Eye (tissue), 1 donor: Measurements from ENCODE around the gene RGS3.
A peak's percentile ranks its signal among the peaks of the same experiment; 100 is the strongest.
"Not testable (repeated sequence)": the region's sequence is repeated elsewhere in the genome, so short reads cannot be mapped to it uniquely, and the experiment has no call there.

ENCODE experiments used
- DNase-seq: peaks from one replicate; pipeline ENCODE4 v3.0.0-alpha.2; 2015

Gene RGS3

DNA sequence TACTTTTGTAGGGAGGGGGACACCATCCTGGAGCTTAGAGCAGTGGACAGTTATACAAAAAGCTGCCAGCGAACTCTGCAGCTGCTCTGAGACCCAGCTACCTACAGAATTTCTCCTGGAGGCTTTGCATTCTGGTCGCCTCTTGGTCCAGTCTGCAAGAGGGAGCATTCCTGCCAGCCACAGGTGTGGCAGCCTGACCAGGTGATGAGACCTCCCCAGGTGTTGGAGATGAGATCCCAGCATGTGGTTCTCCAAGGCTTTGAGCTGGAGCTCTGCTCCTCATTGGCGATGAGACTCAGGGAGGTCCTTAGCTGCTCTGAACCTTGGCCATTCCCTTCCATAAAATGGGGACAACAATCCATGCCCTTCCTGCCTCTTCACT, 69.3 kb downstream of the RGS3 start:
- no peak for DNase-seq

DNA sequence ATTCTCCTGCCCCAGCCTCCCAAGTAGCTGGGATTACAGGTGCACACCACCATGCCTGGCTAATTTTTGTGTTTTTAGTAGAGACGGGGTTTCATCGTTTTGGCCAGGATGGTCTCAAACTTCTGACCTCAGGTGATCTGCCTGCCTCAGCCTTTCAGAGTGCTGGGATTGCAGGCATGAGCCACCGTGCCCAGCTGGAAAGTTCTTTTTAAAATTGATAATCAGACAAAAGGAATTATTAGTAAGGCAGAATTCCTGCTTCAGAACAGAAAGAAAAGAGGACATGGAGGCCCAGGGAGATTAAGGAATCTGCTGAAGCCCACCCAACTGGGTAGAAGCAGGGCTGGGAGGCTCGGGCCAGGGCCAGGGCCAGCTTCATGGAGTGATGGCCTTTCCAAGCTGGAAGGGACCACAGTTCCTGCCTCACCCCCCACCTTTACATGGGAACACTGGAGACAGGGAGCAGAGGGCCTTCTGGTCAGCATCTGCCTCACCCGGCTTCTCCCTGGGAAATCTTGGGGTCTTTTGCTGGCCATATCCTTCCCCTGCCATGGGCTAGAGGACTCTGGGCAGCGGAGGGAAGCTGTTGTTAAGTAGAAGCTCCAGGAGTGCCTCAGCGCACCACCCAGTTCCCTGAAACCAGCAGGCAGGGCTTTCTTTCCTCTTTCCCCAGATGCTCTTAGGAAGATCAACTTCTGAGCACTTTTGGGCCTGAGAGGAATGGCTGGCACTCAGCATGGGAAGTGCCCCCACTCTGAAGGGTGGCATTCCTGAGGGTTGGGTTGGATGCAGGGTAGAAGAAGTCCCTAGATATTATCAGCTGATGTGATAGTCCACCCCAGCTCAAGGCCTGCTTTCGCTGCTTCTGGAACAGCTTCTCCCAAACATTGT, 70.1 kb downstream of the RGS3 start:
- no peak for DNase-seq

DNA sequence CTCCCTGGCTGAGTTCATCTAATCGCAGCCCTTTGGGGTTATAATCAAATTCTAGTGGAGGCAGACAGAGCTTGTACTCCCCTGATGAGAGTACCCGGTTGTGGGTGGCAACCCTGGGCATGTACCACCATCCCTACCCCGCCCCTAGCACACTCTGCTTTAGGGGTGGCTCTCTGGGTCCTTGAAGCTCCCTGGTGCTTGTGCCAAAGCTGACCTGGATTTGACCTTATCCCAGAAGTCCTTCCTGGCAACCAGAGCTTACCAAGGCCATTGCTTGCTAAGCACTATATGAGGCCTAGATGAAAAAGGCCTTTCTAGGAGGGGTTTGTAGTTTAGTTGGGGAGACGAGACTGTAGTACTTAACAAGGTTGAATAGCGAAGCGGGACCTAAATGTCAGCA, 72.2 kb downstream of the RGS3 start:
- no peak for DNase-seq

DNA sequence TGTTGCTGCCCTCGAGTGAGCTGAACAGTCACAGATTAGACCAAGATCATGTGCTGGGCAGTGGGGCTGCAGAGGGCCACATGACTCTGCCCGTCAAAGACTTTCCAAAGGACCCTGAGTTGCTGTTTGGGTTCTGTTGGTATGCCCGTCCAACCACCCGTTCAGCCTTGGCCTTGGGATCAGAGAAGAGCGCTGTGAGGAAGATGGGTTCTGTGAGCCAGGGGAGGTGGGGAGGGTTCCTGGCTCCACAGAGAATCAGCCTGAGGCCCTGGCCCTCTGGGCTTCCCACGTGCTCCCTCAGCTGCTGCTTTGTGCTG, 72.6 kb downstream of the RGS3 start:
- no peak for DNase-seq

DNA sequence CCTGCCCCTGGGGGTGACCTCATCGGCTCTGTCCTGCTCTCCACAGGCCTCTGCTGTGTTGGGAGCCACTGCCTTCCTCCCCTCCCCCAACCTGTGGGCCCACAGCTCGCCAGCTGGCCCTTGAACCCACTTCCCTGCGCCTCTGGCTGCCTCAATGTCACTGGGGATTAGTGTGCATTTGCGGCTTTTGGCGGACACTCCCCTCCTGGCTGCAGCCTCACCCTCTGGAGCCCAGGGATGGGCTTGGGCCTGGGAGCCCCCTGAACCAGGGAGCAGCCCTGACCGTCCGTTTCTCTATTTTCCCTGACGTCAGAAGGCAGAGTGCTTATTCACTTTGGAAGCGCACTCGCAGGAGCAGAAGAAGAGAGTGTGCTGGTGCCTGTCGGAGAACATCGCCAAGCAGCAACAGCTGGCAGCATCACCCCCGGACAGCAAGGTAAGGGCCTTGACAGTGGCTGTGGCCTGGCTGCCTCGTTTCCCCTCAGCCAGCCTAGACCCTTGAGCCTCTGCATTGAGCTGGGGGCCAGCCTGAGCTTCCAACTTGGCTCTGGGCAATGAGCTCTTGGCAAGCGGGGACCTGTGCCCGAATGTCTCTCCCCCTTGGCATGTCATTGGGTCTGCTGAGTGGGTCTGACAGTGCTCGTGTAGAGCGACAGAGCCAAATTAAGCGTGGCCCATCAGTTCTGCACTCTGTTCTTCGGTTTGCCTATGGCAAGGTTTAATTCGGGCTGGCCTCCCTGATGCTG, 73.1 kb downstream of the RGS3 start:
- peak; percentile 81 for DNase-seq

DNA sequence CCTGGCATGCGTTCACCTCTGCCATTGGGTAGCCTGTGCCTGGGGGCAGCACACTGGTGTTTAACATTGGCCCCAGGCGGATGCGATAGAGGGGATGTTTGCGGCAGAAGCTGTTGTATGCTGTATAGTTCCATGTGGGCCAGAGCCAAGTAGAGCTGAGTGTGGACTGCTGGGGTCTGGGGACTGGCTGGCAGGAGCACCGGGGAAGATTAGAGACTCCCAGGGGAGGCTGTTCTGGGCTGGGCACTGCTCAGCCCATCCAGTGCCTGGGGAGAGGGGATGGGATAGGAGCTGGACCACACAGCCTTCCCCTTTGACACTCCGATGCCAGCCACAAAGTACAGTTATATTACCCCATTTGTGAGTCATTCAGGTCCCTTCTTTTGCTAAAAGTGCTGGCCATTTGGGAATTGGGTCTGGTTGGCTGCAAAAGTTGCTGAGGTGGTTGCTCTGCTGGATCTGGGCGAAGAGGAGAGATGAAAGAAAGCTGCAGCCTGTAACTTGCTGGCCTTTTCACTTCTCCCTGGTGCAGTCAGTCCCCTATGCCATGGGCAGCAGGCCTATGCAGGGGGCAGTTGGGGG, 73.8 kb downstream of the RGS3 start:
- DNase-seq, result no peak

DNA sequence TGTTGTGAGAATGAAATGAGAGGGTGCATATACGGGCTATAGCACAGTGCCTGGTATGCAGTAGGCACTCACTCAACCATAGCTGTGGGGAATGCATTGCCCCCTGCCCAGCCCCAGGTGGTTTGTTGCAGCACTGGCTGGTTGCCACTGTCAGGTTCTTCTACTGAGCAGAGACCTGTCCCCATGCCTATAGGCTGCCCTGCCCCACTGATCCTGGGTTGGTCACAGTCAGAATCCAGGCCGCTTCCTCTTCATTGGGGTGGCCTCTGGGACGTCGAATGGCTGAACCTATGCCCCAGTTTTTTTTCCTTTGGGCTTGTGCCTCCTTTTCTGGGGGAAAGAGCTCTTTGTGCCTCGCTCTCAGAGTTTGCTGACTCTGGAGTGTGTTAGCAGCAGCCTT, 74.6 kb downstream of the RGS3 start:
- DNase-seq, result no peak

DNA sequence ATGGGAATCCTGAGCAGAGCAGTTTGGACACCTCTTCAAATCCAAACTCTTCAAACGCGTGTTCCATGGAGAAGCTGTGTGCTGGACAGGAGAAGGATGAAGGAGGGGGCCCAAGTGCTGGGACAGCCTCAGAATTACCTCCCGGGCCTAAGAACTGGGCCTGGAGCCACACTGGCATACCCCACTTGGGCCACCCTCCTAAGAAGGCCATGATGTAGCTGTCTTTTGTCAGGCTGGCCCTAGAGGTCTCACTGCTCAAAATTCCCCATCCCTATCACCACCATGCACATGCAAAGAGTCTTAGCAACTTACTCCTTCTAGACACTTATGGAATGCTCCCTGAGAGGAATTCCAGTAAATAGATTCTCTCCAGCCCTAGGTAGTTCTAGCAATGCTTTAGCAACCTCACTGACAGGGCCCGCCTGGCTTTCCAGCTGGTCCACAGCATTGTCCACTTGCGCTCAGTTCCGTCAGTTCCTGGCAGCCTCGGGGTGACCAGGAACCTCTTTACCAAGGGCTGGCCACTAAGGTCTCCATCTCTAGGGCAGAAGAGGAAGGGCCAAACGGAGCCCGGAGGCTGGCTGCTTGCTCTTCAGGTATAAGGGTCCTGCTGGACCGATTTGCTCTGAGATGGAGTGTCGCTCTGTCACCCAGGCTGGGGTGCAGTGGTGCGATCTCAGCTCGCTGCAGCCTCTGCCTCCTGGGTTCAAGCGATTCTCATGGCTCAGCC, 75.3 kb downstream of the RGS3 start:
- DNase-seq, result no peak

DNA sequence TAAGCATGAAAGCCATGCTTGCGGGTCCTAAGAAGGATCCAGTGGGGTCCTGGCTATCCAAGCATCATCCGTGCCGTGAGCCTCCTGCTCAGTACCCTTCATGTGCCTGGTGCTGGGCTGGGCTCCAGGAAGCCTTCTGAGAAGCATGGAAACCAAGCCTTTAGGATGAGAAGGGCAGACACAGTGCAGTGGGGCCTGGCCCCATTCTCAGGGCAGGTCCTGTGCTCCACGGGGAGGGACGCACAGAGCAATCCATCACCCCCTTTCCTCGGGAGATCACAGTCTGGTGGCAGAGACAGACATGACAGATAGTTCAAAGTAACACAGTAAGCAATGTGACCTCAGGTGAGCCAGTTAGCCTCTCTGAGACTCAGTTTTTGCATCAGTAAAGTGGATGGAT, 76.9 kb downstream of the RGS3 start:
- DNase-seq, result no peak

DNA sequence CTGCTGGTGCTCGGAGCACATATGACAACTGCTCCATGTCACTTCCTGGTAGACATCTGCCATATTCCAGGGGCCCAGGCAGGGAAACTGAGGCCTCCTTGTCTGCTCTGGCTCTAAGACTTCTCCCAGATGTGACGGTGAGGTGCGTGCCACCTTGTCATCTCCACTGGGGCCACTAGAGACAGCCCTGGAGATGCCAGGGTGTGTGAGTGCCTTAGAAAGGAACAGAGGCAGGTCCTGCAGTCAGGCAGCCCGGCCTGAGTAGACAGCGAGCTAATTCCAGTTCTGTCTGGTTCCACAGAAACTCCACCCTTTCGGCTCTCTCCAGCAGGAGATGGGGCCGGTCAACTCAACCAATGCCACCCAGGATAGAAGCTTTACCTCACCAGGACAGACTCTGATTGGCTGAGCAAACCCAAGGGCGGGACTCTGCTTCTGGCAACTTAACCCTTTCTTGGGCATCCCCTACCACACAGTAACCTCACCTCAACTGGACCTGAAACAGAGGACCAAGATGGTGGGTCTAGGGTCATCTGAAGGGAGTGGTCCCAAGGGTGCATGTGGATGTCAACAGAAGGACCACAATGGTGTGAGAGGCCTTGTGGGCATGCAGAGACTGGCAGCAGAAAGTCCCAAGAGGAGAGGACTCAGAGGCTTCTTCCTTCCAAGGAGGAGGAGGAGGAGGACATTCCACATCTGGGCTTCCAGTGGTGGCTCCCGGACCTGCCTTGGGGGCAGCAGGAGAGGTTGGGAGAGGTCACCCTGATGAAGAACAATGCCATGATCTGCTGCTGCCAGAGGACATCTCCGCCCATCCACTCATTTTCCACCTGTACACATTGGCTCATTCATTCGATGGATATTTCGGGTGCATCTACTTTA, 77.7 kb downstream of the RGS3 start:
- DNase-seq, result peak; percentile 87

DNA sequence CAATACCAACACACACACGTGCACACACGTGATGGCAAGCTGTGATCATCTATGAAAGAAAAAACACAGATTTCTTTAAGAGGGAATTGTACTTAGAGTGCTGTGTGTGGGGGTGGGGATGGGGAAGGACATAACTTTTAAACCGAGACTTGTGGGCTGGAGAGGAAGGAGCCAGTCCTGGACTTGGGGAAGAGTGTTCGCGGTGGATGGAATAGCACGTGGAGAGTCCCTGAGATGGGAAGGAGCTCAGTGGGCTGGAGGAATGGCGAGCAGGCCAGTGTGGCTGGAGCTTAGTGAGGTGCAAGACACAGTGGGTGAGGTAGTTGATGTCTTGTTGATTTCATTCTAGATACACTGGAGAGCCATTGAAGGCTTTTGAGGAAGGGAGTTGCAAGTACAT, 78.5 kb downstream of the RGS3 start:
- DNase-seq, result no peak

DNA sequence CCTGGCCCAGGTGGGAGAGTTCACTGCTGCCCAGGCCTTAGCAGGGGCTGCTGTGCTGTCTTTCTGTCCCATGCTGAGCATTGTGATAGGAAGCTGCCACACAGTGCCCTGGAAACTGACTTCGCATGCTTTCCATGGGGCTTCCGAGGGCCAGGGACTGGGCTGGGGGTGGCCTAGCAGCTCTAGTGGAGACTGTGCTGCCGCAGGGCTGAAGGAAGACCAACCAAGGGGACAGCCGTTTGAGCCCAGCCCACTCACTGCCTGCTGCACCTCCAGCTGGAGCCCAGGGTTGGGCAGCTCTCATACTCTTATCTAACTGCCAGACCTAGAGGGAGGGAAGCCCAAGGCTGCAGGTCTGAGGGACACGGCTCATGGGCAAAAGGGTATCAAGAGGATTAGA, 79.2 kb downstream of the RGS3 start:
- DNase-seq, result no peak

DNA sequence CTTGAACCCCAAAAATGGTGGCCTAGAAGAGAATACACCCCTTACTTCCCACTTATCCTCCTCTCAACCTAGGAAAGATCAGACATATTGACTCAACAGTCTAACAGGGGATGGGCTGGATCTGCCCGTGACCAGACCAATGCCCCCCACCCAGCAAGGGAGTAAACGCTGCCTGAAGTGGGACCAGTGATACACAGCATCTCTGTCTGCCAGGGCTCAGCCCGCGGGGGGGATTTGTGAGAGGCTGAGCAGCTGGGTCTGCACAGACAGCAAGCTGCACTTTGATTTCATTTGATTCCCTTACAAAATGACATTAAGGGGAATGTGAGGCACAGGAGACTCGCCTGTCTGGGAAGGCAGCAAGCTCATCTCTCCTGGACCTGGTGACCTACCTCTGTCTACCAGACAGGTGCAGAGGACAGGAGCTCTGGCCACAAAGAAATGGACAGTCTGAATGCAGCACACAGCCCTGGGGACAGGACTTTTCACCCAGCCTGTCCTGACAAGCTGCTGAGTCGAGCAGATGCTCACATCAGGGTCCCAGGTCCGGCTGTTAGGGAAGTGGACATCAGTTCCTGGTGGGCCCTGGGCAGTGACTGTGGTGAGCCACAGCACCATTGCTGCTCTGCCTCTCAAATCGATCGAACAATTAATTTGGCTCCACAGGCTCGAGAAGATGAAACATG, 79.9 kb downstream of the RGS3 start:
- DNase-seq, result peak; percentile 47

DNA sequence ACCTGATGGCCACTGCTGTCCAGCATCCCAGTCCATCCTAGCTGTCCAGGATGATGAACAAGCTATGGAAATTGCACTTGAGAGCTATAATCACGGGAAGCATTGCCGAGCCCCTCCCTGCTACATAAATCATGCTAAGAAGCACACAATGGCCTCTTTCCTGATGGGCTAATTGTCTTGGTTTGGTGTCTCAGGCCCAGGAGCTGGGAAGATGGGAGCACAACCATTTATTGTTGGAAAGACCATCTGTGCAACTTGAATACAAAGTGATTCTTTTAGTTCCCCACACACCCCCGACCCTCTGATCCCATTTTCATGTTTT, 80.4 kb downstream of the RGS3 start:
- no peak for DNase-seq

DNA sequence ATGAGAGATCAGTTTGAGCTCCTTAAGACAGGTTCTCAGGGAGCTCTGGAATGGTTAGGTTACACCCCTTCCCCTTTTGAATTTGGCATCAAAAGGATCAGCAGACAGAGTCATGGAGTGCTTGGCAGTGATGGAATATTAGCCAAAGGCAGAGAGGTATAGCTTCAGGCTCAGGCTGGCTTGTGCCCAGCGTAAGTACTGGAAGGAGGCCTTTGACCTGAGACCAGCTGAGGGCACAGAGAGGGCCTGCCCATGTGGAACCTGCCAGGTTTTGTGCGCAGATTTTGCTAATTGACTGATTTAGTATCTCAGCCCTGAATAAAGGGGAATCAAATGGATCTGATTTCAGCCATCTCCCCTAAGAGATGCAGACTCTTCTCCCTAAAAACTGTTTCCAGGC, 81.5 kb downstream of the RGS3 start:
- DNase-seq, result no peak

DNA sequence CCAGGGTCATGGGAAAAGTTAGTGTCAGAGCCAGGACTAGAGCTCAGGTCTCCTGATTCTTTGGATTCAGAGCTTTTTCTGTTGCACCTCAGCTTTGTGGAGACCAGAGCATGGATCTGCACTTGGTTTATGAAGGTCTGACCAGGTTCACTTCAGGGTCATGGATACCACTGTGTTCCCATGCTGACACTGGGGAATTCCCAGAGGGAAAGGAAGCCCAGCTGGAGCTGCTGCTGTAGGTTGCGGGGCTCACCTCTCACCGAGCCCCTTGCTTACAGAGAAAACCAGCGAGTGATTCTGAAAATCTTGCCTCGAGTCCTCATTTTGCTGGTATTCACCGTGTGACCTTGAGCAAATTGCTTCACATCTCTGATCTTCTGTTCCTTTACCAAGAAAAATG, 83.0 kb downstream of the RGS3 start:
- DNase-seq, result no peak

DNA sequence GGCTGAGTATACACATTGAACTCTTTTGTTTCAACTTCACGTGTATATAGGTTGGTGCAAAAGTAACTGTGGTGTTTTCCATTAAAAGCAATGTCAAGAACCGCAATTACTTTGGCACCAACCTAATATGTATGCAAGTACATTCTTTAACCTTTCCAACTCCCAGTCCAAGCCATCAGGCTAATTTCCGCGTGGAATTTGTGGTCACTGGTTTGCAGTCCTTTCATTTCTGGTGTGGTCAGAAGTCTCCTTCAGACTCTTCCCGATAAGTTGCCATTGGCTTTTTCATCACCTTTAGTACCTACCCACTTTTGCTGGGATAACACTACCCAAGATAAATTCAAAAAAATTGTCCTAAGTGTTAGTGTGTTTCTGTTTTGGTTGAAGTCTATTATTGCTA, 84.0 kb downstream of the RGS3 start:
- no peak for DNase-seq

DNA sequence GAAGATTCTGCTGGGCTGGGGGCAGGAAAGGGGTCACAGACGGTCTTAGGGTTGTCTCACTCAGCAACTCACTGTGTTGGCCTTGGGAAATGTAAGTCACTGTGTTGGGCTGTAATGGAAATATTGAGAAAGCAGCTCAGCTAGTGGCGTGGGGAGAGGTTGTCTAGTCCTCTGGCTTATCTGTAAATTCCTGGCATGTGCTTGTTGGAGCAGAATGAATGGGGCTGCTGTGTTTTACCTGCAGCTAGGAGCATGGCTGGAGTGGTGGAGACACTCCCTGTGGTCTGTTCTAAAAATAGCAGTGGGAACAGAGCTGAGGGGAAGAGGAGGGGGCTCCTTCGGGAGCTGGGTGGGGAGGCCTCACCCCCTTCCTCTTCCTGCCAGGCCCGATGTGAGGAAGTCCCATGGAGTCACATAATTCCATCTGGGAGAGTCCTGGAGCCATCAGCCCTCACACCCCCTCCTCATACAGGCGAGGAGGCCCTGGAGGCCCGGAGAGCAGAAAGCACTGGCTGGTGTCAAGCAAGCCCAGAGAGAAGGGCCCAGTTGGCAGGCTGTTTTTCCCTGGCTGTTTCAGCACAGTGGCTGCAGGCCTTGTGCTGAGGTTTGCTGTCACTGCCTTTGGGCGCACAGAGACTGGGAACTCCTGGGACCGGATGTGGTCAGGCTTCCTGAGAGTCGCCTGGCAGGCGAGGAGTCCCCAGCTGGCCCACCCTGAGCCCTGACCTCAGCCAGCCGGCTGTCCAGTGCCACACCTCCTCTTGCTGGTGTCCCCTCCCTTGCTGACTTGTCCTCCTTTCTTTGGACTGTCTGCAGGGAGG, 84.9 kb downstream of the RGS3 start:
- peak; percentile 68 for DNase-seq

DNA sequence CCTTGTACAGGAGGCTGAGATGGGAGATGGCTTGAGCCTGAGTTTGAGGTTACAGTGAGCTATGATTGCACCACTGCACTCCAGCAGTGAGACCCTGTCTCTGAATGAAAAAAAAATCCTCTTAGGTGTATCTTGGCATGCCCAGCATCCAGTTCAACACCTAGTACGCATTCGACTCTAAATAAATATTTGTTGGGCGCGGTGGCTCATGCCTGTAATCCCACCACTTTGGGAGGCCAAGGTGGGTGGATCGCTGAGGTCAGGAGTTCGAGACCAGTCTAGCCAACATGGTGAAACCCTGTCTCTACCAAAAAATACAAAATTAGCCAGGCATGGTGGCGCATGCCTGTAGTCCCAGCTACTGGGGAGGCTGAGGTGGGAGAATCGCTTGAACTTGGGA, 86.4 kb downstream of the RGS3 start:
- not testable (repeated sequence) for DNase-seq

DNA sequence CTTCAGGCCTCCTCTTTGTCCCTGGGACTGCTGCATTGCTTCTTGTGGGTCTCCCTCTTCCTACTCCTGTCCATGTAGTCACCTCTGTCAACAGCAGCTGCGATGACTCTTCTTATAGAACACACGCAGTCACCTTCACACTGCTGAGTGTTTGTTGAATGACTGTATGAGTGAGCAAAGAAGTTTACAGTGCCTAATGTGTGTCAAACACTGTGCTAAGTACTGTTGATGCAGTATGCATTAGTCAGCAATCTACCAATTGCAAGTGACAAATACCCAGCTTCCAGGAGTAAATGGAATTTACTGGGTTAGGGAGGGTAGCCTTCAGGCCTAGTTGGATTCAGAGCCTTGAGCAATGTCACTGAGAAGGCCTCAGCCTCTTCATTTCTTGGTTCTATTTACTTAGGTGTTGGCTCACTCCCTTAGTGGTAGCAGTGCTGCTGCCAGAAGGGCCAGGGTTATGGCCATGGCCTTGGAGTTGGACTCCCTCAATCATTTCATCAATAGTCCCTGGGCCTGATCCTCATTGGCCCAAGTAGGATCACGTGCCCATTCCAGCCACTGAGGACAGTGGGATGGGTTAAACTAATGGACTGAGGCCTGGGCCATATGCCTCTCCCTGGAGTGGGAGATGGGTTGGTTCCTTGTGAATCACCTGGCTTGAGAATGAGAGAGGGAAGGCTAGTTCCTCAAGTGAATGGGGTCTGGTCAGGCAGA, 93.5 kb downstream of the RGS3 start:
- no peak for DNase-seq
